K562 (cell line): ENCODE data around the gene RACGAP1. TPM values are rescaled to one million over a fixed set of nuclear protein-coding genes. Genes with fewer than 3 reads are reported as not detected.

ENCODE experiments used
- ELF1 ChIP-seq: fragments of 200-800 bp; sonication (Bioruptor generic); IDR thresholded peaks from 2 replicates; pipeline ENCODE4 v1.6.1; 2016; ENCODE audit warnings: missing genetic modification characterization, missing compliant biosample characterization
- ERF ChIP-seq: fragments of 450-650 bp; formaldehyde crosslinking; IDR thresholded peaks from 2 replicates; pipeline ENCODE4 v1.4.0; 2020; ENCODE audit warnings: mild to moderate bottlenecking, mixed read lengths
- ETS1 ChIP-seq: conservative IDR thresholded peaks from 2 replicates; pipeline ENCODE4 v1.6.1; 2011; ENCODE audit warnings: low read depth, mild to moderate bottlenecking, low read length; ENCODE audit not compliant: control insufficient read depth
- JUN ChIP-seq, 2 experiments: sonication (generic) in 1 of 2; formaldehyde crosslinking in 1 of 2; IDR thresholded peaks; 2 replicates each; pipeline versions ENCODE4 v1.6.1 to v1.8.0; 2012 to 2022; ENCODE audit warnings: borderline replicate concordance in 2 of 2, mild to moderate bottlenecking in 2 of 2, improper control_type of control experiment in 1 of 2, low read depth in 1 of 2, low read length in 1 of 2, missing genetic modification reagents in 1 of 2
- L3MBTL2 ChIP-seq: fragments of 450-650 bp; IDR thresholded peaks from 2 replicates; pipeline ENCODE4 v1.6.1; 2016; ENCODE audit warnings: mild to moderate bottlenecking, moderate library complexity
- NCOA6 ChIP-seq: fragments of 450-650 bp; IDR thresholded peaks from 2 replicates; pipeline ENCODE4 v1.6.1; 2017; ENCODE audit warnings: mild to moderate bottlenecking
- NEUROD1 ChIP-seq: fragments of 150-350 bp; IDR thresholded peaks from 2 replicates; pipeline ENCODE4 v1.6.1; 2014; ENCODE audit warnings: borderline replicate concordance, low read length, low read depth; ENCODE audit not compliant: partially characterized antibody
- POLR3G ChIP-seq: IDR thresholded peaks from 2 replicates; pipeline ENCODE4 v1.6.1; 2011; ENCODE audit not compliant: insufficient read length, insufficient replicate concordance; ENCODE audit errors: extremely low read depth
- RNF219 ChIP-seq: fragments of 250-450 bp; sonication (Bioruptor Pico); IDR thresholded peaks from 2 replicates; pipeline ENCODE4 v1.5.0; 2022; ENCODE audit warnings: mild to moderate bottlenecking
- SPI1 ChIP-seq: IDR thresholded peaks from 2 replicates; pipeline ENCODE4 v1.6.1; 2011; ENCODE audit warnings: low read depth, low read length, control low read depth, borderline replicate concordance
- STAG1 ChIP-seq: sonication (generic); formaldehyde crosslinking; IDR thresholded peaks from 2 replicates; pipeline ENCODE4 v1.5.0; 2020; ENCODE audit warnings: missing genetic modification reagents, borderline replicate concordance
- ZFX ChIP-seq: sonication (generic); formaldehyde crosslinking; IDR thresholded peaks from 2 replicates; pipeline ENCODE4 v1.8.0; 2022; ENCODE audit warnings: mild to moderate bottlenecking, missing genetic modification reagents, moderate library complexity
- ZNF133 ChIP-seq: fragments of 250-450 bp; sonication (Bioruptor Pico); IDR thresholded peaks from 2 replicates; pipeline ENCODE4 v1.4.0; 2020; ENCODE audit warnings: mild to moderate bottlenecking
- ZNF318 ChIP-seq, 2 experiments: fragments of 450-650 bp; IDR thresholded peaks; 2 replicates each; pipeline ENCODE4 v1.6.1; 2016; ENCODE audit warnings: mild to moderate bottlenecking in 2 of 2, borderline replicate concordance in 1 of 2, low read depth in 1 of 2, moderate library complexity in 1 of 2
- ZNF384 ChIP-seq: IDR thresholded peaks from 2 replicates; pipeline ENCODE4 v1.6.1; 2012; ENCODE audit warnings: low read depth, low read length, improper control_type of control experiment
- polyA plus RNA-seq, 8 experiments: library from polyadenylated mRNA; depleted of rRNA in 4 of 8; stranded (reverse) in 5 of 8; unstranded in 3 of 8; fragments of >200 nt; fragmentation: Nextera tagmentation in 2 of 8; fragmentation: Illumina TruSeq in 1 of 8; extraction: Ambion mirVana in 2 of 8; extraction: Trizol in 1 of 8; gene quantifications; 2 replicates each; pipeline versions ENCODE4 v1.2.1 to v1.2.3, GENCODE V29; 2011 to 2014; ENCODE audit warnings: inconsistent platforms in 1 of 8, missing spikeins in 1 of 8
- total RNA-seq, 7 experiments: library from RNA; depleted of rRNA in 6 of 7; stranded (reverse); fragments of >200 nt in 6 of 7; fragmentation: Illumina TruSeq in 2 of 7; extraction: Trizol in 2 of 7; gene quantifications; 2 replicates each; pipeline versions ENCODE4 v1.2.1 to v1.2.3, GENCODE V29; 2011 to 2021; ENCODE audit warnings: low replicate concordance in 1 of 7

The RACGAP1 gene
- total and polyA plus RNA-seq, 9 of the 15 experiments (the other 6 are each of a cell fraction or from before 2014, with no cell fraction given) = 56.4 to 92.9 (median 71.8) TPM

GRCh38 chr12:50032854-50033581 is 7.7 kb upstream of the RACGAP1 start (continued):
- TF ChIP-seq JUN (IDR thresholded peaks at IDR 0.05; ENCODE audit: borderline replicate concordance, low read depth, low read length) (no peak), JUN (CRISPR knock-in tag; IDR thresholded peaks at IDR 0.05; ENCODE audit: borderline replicate concordance) (no peak), SPI1 (peak; percentile 98), NEUROD1 (no peak), ZFX (CRISPR knock-in tag) (no peak), ERF (CRISPR knock-in tag) (no peak), STAG1 (CRISPR knock-in tag) (no peak), L3MBTL2 (no peak), RNF219 (CRISPR knock-in tag) (no peak), ZNF133 (CRISPR knock-in tag) (no peak), ELF1 (tag) (no peak), ZNF318 (IDR thresholded peaks at IDR 0.05; ENCODE audit: borderline replicate concordance in 1 of 2, low read depth in 1 of 2) (no peak), NCOA6 (no peak), ZNF384 (peak; percentile 89), ETS1 (no peak), POLR3G (no peak)
